Measurements from ENCODE around the gene CNIH3.

DNA sequence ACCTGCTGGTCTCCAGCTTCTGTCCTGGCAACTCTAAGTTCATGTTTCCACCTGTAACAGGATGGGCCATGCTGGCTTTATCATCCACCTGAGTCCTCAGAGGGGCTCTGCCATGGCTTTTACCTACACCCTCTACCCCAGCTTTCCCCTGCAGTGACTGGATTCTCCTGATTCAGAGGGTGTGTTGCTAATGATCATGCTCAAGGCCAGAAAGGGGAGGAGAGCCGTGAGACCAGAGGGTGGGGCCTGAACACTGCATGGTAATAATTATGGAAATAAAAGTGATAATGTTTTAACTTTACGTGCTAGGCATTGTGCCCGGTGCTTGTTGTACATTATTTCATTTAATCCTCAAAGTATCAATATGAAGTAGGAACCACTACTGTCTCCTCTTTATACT is 53.3 kb downstream of the CNIH3 start:
- TF ChIP-seq, protein P1, sequence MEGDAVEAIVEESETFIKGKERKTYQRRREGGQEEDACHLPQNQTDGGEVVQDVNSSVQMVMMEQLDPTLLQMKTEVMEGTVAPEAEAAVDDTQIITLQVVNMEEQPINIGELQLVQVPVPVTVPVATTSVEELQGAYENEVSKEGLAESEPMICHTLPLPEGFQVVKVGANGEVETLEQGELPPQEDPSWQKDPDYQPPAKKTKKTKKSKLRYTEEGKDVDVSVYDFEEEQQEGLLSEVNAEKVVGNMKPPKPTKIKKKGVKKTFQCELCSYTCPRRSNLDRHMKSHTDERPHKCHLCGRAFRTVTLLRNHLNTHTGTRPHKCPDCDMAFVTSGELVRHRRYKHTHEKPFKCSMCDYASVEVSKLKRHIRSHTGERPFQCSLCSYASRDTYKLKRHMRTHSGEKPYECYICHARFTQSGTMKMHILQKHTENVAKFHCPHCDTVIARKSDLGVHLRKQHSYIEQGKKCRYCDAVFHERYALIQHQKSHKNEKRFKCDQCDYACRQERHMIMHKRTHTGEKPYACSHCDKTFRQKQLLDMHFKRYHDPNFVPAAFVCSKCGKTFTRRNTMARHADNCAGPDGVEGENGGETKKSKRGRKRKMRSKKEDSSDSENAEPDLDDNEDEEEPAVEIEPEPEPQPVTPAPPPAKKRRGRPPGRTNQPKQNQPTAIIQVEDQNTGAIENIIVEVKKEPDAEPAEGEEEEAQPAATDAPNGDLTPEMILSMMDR (IDR thresholded peaks at IDR 0.05): no peak
- TF ChIP-seq POLR2A (IDR thresholded peaks at IDR 0.05): no peak
